Ovary (tissue), 9 donors: ENCODE results near the gene HPS3. TPM values are rescaled to one million over a fixed set of nuclear protein-coding genes. Genes with fewer than 3 reads are reported as not detected.
"Not testable (repeated sequence)": the region's sequence is repeated elsewhere in the genome, so short reads cannot be mapped to it uniquely, and the experiment has no call there.

Source experiments
- DNase-seq, 5 donors: peaks; one replicate each; pipeline ENCODE4 v3.0.0-alpha.2; 2019 to 2020
- H3K27ac ChIP-seq, 2 donors: fragments of 200-600 bp; one replicate each; pipeline versions ENCODE4 v1.5.1 to v1.8.0; 2019 to 2022
- H3K27me3 ChIP-seq: fragments of 200-600 bp; one replicate; pipeline ENCODE4 v1.8.0; 2022
- H3K36me3 ChIP-seq: fragments of 200-600 bp; sonication (generic); one replicate; pipeline ENCODE4 v1.5.1; 2019
- H3K4me1 ChIP-seq: one replicate; pipeline ENCODE4 v1.8.1; 2013; ENCODE audit warnings: mild to moderate bottlenecking, moderate library complexity; ENCODE audit not compliant: insufficient read depth
- H3K4me3 ChIP-seq: fragments of 200-600 bp; sonication (generic); one replicate; pipeline ENCODE4 v1.5.1; 2017
- H3K9me3 ChIP-seq, 2 donors: fragments of 200-600 bp in 1 of 2; sonication (generic) in 1 of 2; one replicate each; pipeline versions ENCODE4 v1.5.1 to v1.8.1; 2013 to 2019; ENCODE audit warnings: mild to moderate bottlenecking in 1 of 2, moderate library complexity in 1 of 2
- EP300 ChIP-seq: sonication (generic); formaldehyde crosslinking; IDR thresholded peaks from one replicate; pipeline ENCODE4 v1.6.1; 2017; ENCODE audit warnings: antibody characterized with exemption
- POLR2A ChIP-seq: fragments of 450-650 bp; IDR thresholded peaks from one replicate; pipeline ENCODE4 v1.6.1; 2017; ENCODE audit warnings: antibody characterized with exemption, mild to moderate bottlenecking, moderate library complexity
- WGBS, 3 donors: extraction: QIAGEN DNeasy Blood & Tissue Kit in 1 of 3; methylation state at CpG; one replicate each; pipeline versions ENCODE4 v1.1.5 to v1.1.7; 2013 to 2017; 5-methylcytosine and 5-hydroxymethylcytosine counted together
- intact Hi-C, 4 donors: fragments of 100-400 bp; cut with DNase I; formaldehyde crosslinking; loops; one replicate each; pipeline versions ENCODE4 v1.11.0 to v1.15.1; 2022 to 2023
- polyA plus RNA-seq, 2 donors: library from polyadenylated mRNA; stranded (reverse); fragments of 200-250 nt in 1 of 2; fragments of 350-450 nt in 1 of 2; fragmentation: Illumina TruSeq in 1 of 2; extraction: RNeasy Lipid Tissue Mini Kit (QIAGEN cat#74804) in 1 of 2; gene quantifications; one replicate each; pipeline ENCODE4 v1.2.3, GENCODE V29; 2013 to 2014
- total RNA-seq, 7 donors: library from RNA; depleted of rRNA in 2 of 7; stranded (reverse); fragments of >200 nt in 2 of 7; fragmentation: NEBNext Ultra II Directional in 3 of 7; extraction: Animal tissue kit (Norgen Biotek cat#: 25700) in 3 of 7; gene quantifications; one replicate each; pipeline versions ENCODE4 v1.1.0 to v1.2.4, GENCODE V29; 2016 to 2023
- TF ChIP-seq, protein P1 (sequence below), 3 donors: fragments of 450-650 bp in 2 of 3; fragments of 200-600 bp in 1 of 3; IDR thresholded peaks; one replicate each; pipeline versions ENCODE4 v1.5.1 to v1.8.0; 2016 to 2022; ENCODE audit warnings: antibody characterized with exemption in 3 of 3, mild to moderate bottlenecking in 1 of 3
- donor health status: DM: no; HTN: no; CAD: no; lungs with moderate emphysema.
- donor health status: DM: no; HTN: no; CAD: no.
- donor health status: Bipolar disorder and iron deficiency.
- donor health status: DM: yes; HTN: yes; CAD: no.
- donor health status: DM: no; HTN: no; CAD: no.
- donor health status: DM: yes; HTN: yes; CAD: no.

HPS3 gene
- total and polyA plus RNA-seq, 9 donors, result 11.4 to 25.2 (median 17.5) TPM

DNA sequence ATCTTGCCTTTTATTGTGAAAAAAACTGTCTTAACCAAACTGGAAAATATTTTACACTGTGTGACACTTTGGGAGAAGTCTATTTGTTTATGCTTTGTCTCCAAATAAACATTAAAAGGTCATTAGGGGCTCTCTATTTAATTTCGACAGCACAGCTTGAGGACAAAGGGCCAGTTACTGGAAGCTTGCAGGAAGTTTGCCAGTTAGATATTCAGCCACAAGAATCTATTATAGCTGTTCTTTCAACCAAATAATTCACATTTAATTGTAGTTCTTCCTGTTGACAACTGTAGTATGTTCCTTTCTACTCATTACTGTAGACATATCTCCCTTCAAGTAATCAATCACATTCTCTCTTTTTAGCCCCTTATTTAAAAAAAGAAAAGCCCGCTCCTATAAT lies 86.1 kb downstream of the HPS3 start:
- 82 to 85% (median 84%) methylated on average over 2 of the region's 2 CpGs for WGBS, 3 donors
- H3K9me3 ChIP-seq, result no peaks in the 10 kb centered on the region
- H3K27ac ChIP-seq, result no peak overlapping the region
- H3K4me3 ChIP-seq, result no peak overlapping the region
- TF ChIP-seq, protein P1, sequence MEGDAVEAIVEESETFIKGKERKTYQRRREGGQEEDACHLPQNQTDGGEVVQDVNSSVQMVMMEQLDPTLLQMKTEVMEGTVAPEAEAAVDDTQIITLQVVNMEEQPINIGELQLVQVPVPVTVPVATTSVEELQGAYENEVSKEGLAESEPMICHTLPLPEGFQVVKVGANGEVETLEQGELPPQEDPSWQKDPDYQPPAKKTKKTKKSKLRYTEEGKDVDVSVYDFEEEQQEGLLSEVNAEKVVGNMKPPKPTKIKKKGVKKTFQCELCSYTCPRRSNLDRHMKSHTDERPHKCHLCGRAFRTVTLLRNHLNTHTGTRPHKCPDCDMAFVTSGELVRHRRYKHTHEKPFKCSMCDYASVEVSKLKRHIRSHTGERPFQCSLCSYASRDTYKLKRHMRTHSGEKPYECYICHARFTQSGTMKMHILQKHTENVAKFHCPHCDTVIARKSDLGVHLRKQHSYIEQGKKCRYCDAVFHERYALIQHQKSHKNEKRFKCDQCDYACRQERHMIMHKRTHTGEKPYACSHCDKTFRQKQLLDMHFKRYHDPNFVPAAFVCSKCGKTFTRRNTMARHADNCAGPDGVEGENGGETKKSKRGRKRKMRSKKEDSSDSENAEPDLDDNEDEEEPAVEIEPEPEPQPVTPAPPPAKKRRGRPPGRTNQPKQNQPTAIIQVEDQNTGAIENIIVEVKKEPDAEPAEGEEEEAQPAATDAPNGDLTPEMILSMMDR (IDR thresholded peaks at IDR 0.05), result no peak
- no peak for TF ChIP-seq EP300
- no peak for TF ChIP-seq POLR2A
- no peaks in the 10 kb centered on the region for H3K36me3 ChIP-seq
- intact Hi-C loops, result no loop called here
- no peaks in the 10 kb centered on the region for H3K4me1 ChIP-seq
- no peak for DNase-seq
- H3K27me3 ChIP-seq, result no peaks in the 10 kb centered on the region

DNA sequence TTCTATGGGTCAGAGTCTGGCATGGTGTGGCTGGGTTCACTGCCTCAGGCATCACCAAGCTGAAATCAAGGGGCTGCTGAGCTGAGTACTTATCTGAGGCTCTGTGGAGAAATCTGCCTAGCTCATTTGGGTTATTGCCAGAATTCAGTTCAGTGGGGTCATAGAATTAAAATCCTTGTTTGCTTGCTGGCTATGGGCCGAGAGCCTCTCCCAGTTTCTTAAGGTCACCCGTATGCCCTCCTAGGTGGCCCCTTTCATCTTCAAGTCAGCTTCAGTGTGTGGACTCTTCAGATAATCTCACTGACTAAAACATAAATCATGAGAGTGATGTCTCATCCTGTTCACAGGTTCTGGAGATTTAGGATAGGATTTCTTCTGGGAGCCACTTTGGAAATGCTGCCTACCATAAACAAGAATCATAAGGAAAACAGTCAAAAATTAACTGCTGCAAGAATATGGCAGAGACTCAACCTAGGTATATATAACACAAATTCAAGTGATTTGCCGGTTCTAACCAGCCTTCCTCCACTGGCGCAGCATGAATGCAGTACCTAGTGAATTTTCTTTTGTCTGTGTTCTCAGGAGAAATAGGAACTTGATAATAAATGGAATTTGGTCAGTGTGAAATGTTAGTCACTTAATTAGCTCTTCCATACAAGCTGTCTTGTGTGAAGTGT lies 86.9 kb downstream of the HPS3 start:
- Histone ChIP-seq H3K27ac (no peak overlapping the region), H3K4me3 (no peak overlapping the region), H3K4me1 (no peaks in the 10 kb centered on the region), H3K27me3 (no peaks in the 10 kb centered on the region), H3K36me3 (no peaks in the 10 kb centered on the region), H3K9me3 (no peaks in the 10 kb centered on the region)
- intact Hi-C loops, result no loop called here
- DNase-seq, result no peak
- 74 to 90% (median 84%) methylated on average over 4 of the region's 4 CpGs for WGBS, 3 donors
- TF ChIP-seq POLR2A (no peak), EP300 (no peak)
- TF ChIP-seq, protein P1 (IDR thresholded peaks at IDR 0.05), result no peak

DNA sequence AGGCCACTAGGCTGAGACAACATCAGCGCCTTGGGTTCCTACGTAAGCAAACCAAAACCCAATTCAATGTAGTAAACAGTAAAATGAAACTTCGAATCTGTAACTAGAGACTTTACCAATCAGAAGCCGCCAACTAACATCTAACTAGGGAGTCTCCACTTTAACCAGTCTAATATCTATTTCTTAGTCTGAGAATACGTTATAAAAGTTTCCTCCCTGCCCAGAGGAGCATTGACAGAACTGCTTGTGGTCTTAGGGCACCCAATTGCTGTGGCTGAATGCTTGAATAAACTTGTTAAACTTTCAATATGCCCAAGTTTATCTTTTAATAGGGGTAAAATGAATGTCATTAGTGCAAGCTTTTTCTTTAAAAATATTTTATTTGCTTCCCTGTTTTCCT lies 87.9 kb downstream of the HPS3 start:
- no peak for DNase-seq
- Histone ChIP-seq H3K4me3 (no peak overlapping the region), H3K36me3 (no peaks in the 10 kb centered on the region), H3K4me1 (no peaks in the 10 kb centered on the region), H3K27me3 (no peaks in the 10 kb centered on the region), H3K9me3 (no peaks in the 10 kb centered on the region), H3K27ac (no peak overlapping the region)
- TF ChIP-seq POLR2A, result no peak
- TF ChIP-seq, protein P1 (IDR thresholded peaks at IDR 0.05), result no peak
- TF ChIP-seq EP300, result no peak
- intact Hi-C loops, result no loop called here
- WGBS, 3 donors, result 87 to 91% (median 91%) methylated on average over 5 of the region's 5 CpGs

DNA sequence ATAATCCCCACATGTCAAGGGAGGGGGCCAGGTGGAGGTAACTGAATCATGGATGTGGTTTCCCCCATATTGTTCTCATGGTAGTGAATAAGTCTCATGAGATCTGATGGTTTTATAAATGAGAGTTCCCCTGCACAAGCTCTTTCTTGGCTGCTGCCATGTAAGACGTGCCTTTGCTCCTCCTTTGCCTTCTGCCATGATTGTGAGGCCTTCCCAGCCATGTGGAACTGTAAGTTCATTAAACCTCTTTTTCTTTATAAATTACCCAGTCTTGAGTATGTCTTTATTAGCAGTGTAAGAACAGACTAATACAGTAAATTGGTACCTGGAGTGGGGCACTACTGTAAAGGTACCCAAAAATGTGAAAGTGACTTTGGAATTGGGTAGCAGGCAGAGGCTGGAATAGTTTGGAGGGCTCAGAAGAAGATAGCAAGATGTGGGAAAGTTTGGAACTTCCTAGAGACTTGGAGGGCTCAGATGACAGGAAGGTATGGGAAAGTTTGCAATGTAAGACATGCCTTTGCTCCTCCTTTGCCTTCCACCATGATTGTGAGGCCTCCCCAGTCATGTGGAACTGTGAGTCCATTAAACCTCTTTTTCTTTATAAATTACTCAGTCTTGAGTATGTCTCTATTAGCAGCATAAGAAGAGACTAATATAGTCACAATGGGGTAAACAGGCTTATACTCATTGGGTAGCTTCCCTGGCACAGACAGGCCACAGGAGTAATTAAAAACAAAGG lies 90.1 kb downstream of the HPS3 start:
- H3K27me3 ChIP-seq, H3K4me3 ChIP-seq, DNase-seq, H3K36me3 ChIP-seq, H3K9me3 ChIP-seq, H3K4me1 ChIP-seq, intact Hi-C loops, H3K27ac ChIP-seq: not testable (repeated sequence)
- WGBS, 3 donors, result 90 to 100% (median 96%) methylated on average over 1 of the region's 1 CpG
